Endothelial cell of coronary artery (primary cell): ENCODE data around the gene DTX3. TPM values are rescaled to one million over a fixed set of nuclear protein-coding genes. Genes with fewer than 3 reads are reported as not detected.

Source experiments
- total RNA-seq: library from RNA; depleted of rRNA; stranded (reverse); fragments of >200 nt; gene quantifications from 2 replicates; pipeline ENCODE4 v1.2.3, GENCODE V29; 2014

Gene DTX3
- total RNA-seq, result 3.3 and 11.0 TPM in 2 replicates

GRCh38 chr12:57604454-57604991, at the start of gene DTX3:
Gene DTX3 (plus strand): TSS chr12:57604824. CDS start chr12:57606518, 1,694 bp downstream.

GRCh38 chr12:57590864-57591781, 13.5 kb upstream of the DTX3 start, which contains the start of gene PIP4K2C:
Gene PIP4K2C (plus strand): TSS chr12:57591192. CDS start chr12:57591290, 98 bp downstream.

GRCh38 chr12:57611108-57611826, 6.6 kb downstream of the DTX3 start, which contains the start of gene ARHGEF25:
Gene ARHGEF25 (plus strand): TSS chr12:57611435. CDS start chr12:57611895, 460 bp downstream.

GRCh38 chr12:57632958-57633840, 28.6 kb downstream of the DTX3 start, which contains the start of gene B4GALNT1:
Gene B4GALNT1 (minus strand): TSS chr12:57633201. CDS start chr12:57632132, 1,069 bp downstream.

Other genes starting within 250 kb of the DTX3 start
- gene R3HDM2, start 173.8 kb upstream of the DTX3 start, total RNA-seq, result 4.0 and 8.5 TPM in 2 replicates
- gene INHBC, start 170.0 kb upstream of the DTX3 start, total RNA-seq, result not detected in 2 replicates
- not detected in 2 replicates for gene INHBE, start 149.5 kb upstream of the DTX3 start, total RNA-seq
- 0.45 TPM in 1 of 2 replicates, not detected in the other for gene GLI1, start 145.0 kb upstream of the DTX3 start, total RNA-seq
- gene ARHGAP9, start 125.0 kb upstream of the DTX3 start, total RNA-seq, result not detected in 2 replicates
- 138 and 187 TPM in 2 replicates for gene MARS1, start 116.8 kb upstream of the DTX3 start, total RNA-seq
- 6.0 and 10.1 TPM in 2 replicates for gene DDIT3, start 84.3 kb upstream of the DTX3 start, total RNA-seq
- 6.2 and 9.5 TPM in 2 replicates for gene MBD6, start 82.0 kb upstream of the DTX3 start, total RNA-seq
- gene DCTN2, start 57.6 kb upstream of the DTX3 start, total RNA-seq, result 72.8 and 90.9 TPM in 2 replicates
- gene KIF5A, start 54.8 kb upstream of the DTX3 start, total RNA-seq, result under 0.01 and 0.09 TPM in 2 replicates
- 5.5 and 7.9 TPM in 2 replicates for gene PIP4K2C, start 13.6 kb upstream of the DTX3 start, total RNA-seq
- gene ARHGEF25, start 6.6 kb downstream of the DTX3 start, total RNA-seq, result 1.8 and 10.7 TPM in 2 replicates
- 0.18 and 0.94 TPM in 2 replicates for gene B4GALNT1, start 28.4 kb downstream of the DTX3 start, total RNA-seq
- gene OS9, start 89.3 kb downstream of the DTX3 start, total RNA-seq, result 164 and 240 TPM in 2 replicates
- under 0.01 and 0.09 TPM in 2 replicates for gene AGAP2, start 133.9 kb downstream of the DTX3 start, total RNA-seq
- gene TSPAN31, start 140.2 kb downstream of the DTX3 start, total RNA-seq, result 40.5 and 57.2 TPM in 2 replicates
- 108 and 143 TPM in 2 replicates for gene CDK4, start 147.5 kb downstream of the DTX3 start, total RNA-seq
- 3.0 and 3.2 TPM in 2 replicates for gene MARCHF9, start 150.3 kb downstream of the DTX3 start, total RNA-seq
- gene CYP27B1, start 162.3 kb downstream of the DTX3 start, total RNA-seq, result 0.38 and 0.54 TPM in 2 replicates
- 3.9 and 5.7 TPM in 2 replicates for gene METTL1, start 167.3 kb downstream of the DTX3 start, total RNA-seq
- gene EEF1AKMT3, start 167.8 kb downstream of the DTX3 start, total RNA-seq, result 2.7 and 3.7 TPM in 2 replicates
- gene TSFM, start 178.0 kb downstream of the DTX3 start, total RNA-seq, result 18.1 and 18.8 TPM in 2 replicates
- 0.63 and 1.5 TPM in 2 replicates for gene AVIL, start 213.9 kb downstream of the DTX3 start, total RNA-seq
- 44.5 and 59.1 TPM in 2 replicates for gene CTDSP2, start 241.9 kb downstream of the DTX3 start, total RNA-seq